Activated CD4-positive, alpha-beta memory T cell treated with anti-CD3 and anti-CD28 coated beads for 36 hours (primary cell): ENCODE results near the gene ELP4. TPM values are rescaled to one million over a fixed set of nuclear protein-coding genes. Genes with fewer than 3 reads are reported as not detected.

ENCODE experiments used
- CTCF ChIA-PET: fragments of 350-600 bp; sonication (Branson Sonifier 250); formaldehyde crosslinking; loops from one replicate; lab custom pipeline; 2021; ENCODE audit warnings: antibody characterized with exemption, inconsistent platforms; lab: Charles Lee
- POLR2A ChIA-PET: fragments of 350-600 bp; sonication (Branson Sonifier 250); formaldehyde crosslinking; loops from one replicate; lab custom pipeline; 2021; ENCODE audit warnings: antibody characterized with exemption; lab: Charles Lee
- DNase-seq: peaks from one replicate; pipeline ENCODE4 v3.0.0-alpha.2; 2020
- H3K27ac Mint-ChIP-seq: one replicate; pipeline ENCODE4 v1.8.0; 2021; ENCODE audit warnings: mixed read lengths
- H3K27me3 Mint-ChIP-seq: one replicate; pipeline ENCODE4 v1.8.0; 2021; ENCODE audit warnings: mixed read lengths
- H3K36me3 Mint-ChIP-seq: one replicate; pipeline ENCODE4 v1.8.0; 2021; ENCODE audit warnings: mixed read lengths
- H3K4me1 Mint-ChIP-seq: one replicate; pipeline ENCODE4 v1.8.0; 2021; ENCODE audit warnings: low read depth, mixed read lengths
- H3K4me3 Mint-ChIP-seq: one replicate; pipeline ENCODE4 v1.8.0; 2021; ENCODE audit warnings: mild to moderate bottlenecking, mixed read lengths
- H3K9me3 Mint-ChIP-seq: one replicate; pipeline ENCODE4 v1.8.0; 2021; ENCODE audit warnings: mixed read lengths
- intact Hi-C: fragments of 100-400 bp; cut with micrococcal nuclease; formaldehyde crosslinking; loops from one replicate; pipeline ENCODE4 v1.15.1; 2023
- total RNA-seq, 2 experiments: library from RNA; stranded (reverse); gene quantifications; one replicate each; pipeline ENCODE4 v1.2.3, GENCODE V29; 2021

ELP4 gene
- total RNA-seq, 2 experiments from 2014 or later: 18.3 to 18.5 TPM

DNA sequence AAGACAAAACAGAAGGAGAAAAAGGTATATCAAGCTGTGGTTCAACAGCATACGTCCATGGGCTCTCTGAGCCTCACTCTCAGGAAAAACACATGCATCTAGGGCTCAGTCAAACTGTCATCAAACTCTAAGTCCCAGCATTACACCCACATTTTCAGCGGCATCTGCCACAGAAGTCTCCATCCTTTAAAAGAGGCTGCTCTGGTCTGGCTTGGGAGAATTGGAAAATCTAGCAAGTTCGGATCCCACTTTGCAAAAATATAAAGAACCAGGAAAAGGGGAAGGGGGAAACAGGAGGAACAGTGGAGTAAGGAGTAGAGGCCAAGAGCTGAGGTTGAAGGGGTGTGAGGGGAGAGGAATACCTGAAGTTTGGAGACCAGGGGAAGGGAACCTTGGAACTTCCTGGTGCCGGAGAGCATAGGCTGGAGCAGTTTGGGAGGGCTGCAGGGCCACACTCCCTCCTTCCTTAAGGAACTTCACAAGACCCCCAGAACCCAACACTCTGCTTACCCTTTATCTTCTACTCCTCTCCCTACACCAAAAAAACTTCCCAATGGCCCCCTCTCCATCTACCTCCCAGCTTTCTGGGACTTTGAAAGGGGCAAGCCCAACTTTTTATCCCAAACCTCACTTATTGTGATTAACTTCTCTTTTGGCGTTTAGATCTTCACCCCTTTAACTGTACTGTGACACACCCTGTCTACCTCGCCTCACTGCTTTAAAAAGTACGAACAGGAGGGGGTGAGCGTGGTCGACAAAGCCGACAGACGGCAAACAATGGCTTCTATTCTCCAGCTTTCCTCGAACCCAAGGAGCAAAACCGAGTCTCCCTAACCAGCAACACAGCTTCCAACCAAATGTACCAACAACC is 297.6 kb downstream of the ELP4 start:
- CTCF ChIA-PET: interaction anchor here (0.6 kb wide), 1 partner anchor 539 kb away, joined by 3 read pairs; no protein-coding TSS in a partner anchor
- no peak overlapping the region for H3K27ac Mint-ChIP-seq
- peaks cover 74% of the 10 kb centered on the region for H3K27me3 Mint-ChIP-seq
- no peak for DNase-seq
- H3K4me3 Mint-ChIP-seq: no peak overlapping the region
- intact Hi-C loops: no loop called here
- peaks cover 6% of the 10 kb centered on the region for H3K36me3 Mint-ChIP-seq
- H3K4me1 Mint-ChIP-seq: peaks cover 36% of the 10 kb centered on the region
- H3K9me3 Mint-ChIP-seq: peaks cover 2% of the 10 kb centered on the region
- POLR2A ChIA-PET: no interaction called here

DNA sequence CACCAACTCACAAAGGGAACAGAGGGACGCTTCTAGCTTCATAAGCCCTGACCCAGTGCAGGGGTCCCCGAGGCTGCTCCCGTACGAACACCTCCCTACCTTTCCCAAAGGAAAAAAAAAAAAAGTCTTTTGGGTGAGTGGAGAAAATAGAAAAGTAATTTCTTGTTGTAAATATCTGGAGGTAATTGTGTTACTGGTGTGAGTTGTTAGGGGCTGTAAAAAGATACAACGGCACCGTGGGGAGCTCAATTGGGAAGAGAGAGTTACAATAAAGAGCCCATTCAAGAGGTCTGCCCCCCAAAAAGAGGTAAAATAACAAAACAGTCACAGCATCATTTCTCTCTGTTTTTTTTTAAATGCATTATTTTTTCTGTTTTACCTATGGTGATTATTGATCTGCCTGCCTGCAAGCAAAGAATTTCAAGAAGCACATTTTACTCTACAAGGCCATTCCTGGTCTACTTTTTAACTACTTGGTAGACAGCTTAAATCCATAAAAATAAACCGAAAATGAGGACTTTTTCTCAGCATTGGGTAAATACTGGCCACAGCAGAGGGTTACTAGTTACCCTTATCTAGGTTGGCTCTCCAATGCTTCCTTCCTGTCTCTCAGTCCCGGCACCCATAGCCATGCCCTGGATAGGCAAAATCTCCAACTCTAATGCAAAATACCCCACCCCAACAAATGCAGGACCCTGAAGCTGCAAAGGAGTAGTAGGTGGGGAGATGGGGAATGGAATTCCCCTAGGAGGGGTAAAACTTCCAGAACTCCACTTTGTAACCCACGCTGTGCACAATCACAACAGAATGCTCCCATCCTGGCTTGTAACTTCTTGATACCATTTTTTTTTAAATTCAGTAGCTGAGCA is 298.5 kb downstream of the ELP4 start:
- Mint-ChIP-seq H3K4me3 (no peak overlapping the region), H3K27me3 (peaks cover 72% of the 10 kb centered on the region), H3K4me1 (peaks cover 40% of the 10 kb centered on the region), H3K9me3 (peaks cover 2% of the 10 kb centered on the region), H3K27ac (no peak overlapping the region), H3K36me3 (peaks cover 6% of the 10 kb centered on the region)
- DNase-seq: no peak
- CTCF ChIA-PET: interaction anchor here (0.6 kb wide), 1 partner anchor 539 kb away, joined by 3 read pairs; no protein-coding TSS in a partner anchor
- POLR2A ChIA-PET: interaction anchor here (0.5 kb wide), 1 partner anchor 521 kb away, joined by 3 read pairs; no protein-coding TSS in a partner anchor
- intact Hi-C loops: no loop called here

GRCh38 chr11:31808721-31809540 is 299.4 kb downstream of the ELP4 start:
- ChIA-PET CTCF (interaction anchor here (1.2 kb wide), 1 partner anchor 8 kb away, joined by 3 read pairs; no protein-coding TSS in a partner anchor), POLR2A (interaction anchor here (0.5 kb wide), 1 partner anchor 520 kb away, joined by 3 read pairs; no protein-coding TSS in a partner anchor)
- H3K9me3 Mint-ChIP-seq: no peaks in the 10 kb centered on the region
- intact Hi-C loops: no loop called here
- no peak overlapping the region for H3K27ac Mint-ChIP-seq
- DNase-seq: no peak
- peak overlapping the region; percentile 17 for H3K4me3 Mint-ChIP-seq
- peaks cover 68% of the 10 kb centered on the region for H3K27me3 Mint-ChIP-seq
- H3K4me1 Mint-ChIP-seq: peaks cover 38% of the 10 kb centered on the region
- peaks cover 6% of the 10 kb centered on the region for H3K36me3 Mint-ChIP-seq

- ChIA-PET POLR2A (no interaction called here), CTCF (interaction anchor here (1.2 kb wide), 1 partner anchor 9 kb away, joined by 3 read pairs; no protein-coding TSS in a partner anchor)
- Mint-ChIP-seq H3K36me3 (peaks cover 6% of the 10 kb centered on the region), H3K4me1 (peaks cover 36% of the 10 kb centered on the region), H3K4me3 (peak overlapping the region; percentile 55), H3K27ac (no peak overlapping the region), H3K27me3 (peaks cover 66% of the 10 kb centered on the region), H3K9me3 (no peaks in the 10 kb centered on the region)
- intact Hi-C loops: no loop called here
- DNase-seq: no peak
Observed at GRCh38 chr11:31809541-31809856, 299.9 kb downstream of the ELP4 start.

DNA sequence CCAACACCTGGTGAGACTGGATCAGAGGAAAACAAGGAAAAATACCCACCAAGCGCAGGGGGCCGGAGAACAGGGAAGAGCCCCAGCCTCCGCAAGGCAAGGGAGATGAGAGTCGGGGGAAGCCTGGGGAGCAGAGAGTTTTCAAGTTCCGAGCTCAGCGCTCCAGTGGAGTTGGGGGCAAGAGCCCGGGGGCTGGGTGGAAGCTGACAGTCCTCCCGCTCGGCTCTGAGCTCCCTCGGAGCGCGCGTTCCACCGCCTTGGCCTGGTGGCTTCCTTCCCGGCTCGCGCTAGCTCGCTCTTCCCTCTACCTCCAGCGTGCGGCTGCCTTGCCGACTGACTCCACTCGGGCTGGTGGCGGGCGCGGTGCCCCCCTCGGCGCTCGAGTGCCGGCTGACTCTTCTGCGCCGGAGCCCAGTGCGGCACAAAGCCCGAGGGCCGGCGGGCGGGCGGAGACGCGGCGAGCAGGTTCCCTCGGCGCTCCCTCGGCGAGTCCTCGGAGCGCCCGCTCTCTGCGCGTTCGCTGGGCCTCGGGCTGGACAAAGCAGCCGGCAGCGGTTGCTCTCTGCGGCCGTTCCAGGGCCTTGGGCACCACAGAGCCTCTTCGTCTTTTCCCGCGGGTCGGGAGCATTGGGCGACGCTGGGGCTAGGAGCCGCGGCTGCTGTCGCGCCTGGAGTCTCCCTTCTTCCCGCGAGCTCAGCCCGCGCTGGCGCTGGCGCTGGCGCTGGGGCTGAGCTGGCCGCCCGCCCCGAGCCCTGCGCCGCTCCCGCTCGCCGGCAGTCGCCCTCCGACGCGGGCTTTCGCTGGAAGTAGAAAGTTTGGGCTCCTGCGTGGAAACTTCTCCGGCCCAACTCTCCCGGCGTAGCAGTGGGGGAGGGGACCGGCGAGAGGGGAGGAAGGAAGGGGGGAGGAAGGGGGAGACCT is 300.6 kb downstream of the ELP4 start:
- Mint-ChIP-seq H3K36me3 (peaks cover 6% of the 10 kb centered on the region), H3K27me3 (peaks cover 68% of the 10 kb centered on the region), H3K9me3 (no peaks in the 10 kb centered on the region), H3K27ac (no peak overlapping the region), H3K4me3 (peak overlapping the region; percentile 59), H3K4me1 (peaks cover 36% of the 10 kb centered on the region)
- ChIA-PET POLR2A (no interaction called here), CTCF (interaction anchor here (1.2 kb wide), 1 partner anchor 9 kb away, joined by 3 read pairs; no protein-coding TSS in a partner anchor)
- no peak for DNase-seq
- intact Hi-C loops: loop anchor here (5.0 to 10.0 kb wide), 4 partner anchors 285 to 775 kb away; partner anchors contain the start of genes DCDC1, DNAJC24, EIF3M and ELP4

DNA sequence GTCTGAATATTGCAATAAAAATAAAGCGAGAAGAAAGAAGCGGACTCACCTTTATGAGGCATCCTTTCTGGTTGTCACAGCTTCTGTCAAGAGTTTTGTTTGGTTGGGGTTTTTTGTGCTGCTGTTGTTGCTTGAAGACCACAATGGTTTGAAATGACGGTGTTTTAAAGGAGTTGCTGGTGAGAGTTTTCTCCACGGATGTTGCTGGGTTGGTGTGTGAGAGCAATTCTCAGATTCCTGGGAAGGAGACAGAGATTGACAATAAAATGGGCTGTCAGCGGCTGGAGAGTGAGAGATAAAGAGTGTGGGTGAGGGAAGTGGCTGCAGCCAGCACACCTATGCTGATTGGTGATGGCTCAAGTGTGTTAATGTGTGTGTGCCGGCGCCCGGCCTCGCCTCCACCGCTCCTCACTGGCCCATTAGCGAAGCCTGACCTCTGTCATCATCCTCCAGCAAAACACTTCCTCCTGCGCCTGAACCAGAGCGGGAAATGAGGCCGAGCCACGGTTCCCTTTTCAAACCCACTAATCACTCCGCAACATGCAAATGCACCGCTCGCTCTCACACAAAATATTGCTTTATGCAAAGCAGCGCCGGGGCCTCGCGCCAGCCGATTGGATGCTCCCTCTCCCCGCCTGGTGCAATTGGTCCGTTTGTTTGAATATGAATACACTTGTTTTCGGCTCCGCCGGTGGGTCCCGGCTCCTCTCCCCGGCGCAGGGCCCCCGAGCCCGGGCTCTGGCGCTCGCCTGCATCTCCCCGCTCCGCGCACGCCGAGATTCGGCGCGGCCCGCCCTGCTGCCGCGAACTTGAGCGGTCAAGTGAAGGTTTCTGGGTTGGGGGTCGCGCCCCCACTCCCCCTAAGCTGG is 301.4 kb downstream of the ELP4 start, which contains the start of gene PAX6:
PAX6 (minus strand) TSS at position 544 of the 869 bp plus-strand sequence. CDS start 4,911 bp downstream, outside the sequence.
- peaks cover 6% of the 10 kb centered on the region for H3K36me3 Mint-ChIP-seq
- no peaks in the 10 kb centered on the region for H3K9me3 Mint-ChIP-seq
- peaks cover 41% of the 10 kb centered on the region for H3K4me1 Mint-ChIP-seq
- peak; percentile 69 for DNase-seq
- CTCF ChIA-PET: no interaction called here
- POLR2A ChIA-PET: no interaction called here
- H3K27ac Mint-ChIP-seq: no peak within 1 kb of the TSS
- H3K27me3 Mint-ChIP-seq: peaks cover 74% of the 10 kb centered on the region
- intact Hi-C loops: loop anchor here (5.0 to 10.0 kb wide), 4 partner anchors 284 to 774 kb away; partner anchors contain the start of genes DCDC1, DNAJC24, EIF3M and ELP4
- peak within 1 kb of the TSS; percentile 66 for H3K4me3 Mint-ChIP-seq

DNA sequence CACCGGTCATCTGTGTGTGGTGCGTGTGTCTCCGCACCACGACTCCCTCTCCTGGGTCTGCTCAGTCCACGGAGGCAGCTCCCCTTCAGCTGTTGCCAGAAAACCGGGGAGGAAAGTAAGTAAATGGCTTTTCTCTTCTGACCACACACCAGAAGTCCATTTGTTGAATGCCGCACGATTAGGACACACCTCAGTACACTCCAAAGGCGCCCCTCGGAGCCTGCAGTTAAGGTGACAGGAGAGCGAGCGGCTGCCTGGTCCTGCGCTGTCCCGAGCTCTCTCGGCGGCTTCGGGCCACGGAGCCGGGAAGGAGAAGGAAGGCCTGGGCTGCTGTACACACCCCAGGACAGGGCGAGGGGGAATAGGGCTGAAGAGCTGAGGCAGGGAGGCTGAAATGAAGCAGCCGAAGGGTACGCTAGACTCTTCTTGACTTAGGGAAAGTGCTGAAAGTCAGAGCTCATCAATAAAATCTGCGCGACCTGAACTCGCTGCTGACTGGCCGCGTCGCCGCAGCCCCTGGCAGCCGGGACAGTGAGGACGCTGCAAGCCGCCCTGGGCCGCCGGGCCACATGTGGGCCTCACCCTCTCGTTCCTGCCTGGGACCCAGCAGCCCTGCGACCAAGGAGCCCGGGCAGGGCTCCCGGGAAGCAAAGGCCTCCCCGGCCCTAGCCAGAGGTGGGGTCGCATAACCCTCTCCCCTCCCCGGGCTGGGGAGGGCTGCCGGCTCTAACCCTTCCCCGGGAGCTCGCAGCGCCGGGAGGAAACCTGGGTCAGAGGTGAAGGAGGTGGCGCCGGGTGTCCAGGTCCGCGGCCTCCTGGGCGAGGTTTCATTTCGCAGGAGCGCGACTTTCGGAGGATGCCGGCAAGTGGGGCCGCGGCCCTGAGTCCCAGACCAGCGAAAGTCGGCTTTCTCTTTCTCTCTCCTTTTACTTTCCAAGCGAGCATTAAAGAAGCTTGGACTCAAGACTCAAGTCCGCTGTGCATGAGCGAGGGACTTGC is 303.1 kb downstream of the ELP4 start:
- Mint-ChIP-seq H3K27me3 (peaks cover 69% of the 10 kb centered on the region), H3K9me3 (no peaks in the 10 kb centered on the region), H3K4me1 (peaks cover 50% of the 10 kb centered on the region), H3K27ac (no peak overlapping the region), H3K4me3 (peak overlapping the region; percentile 46), H3K36me3 (peaks cover 6% of the 10 kb centered on the region)
- DNase-seq: no peak
- POLR2A ChIA-PET: interaction anchor here (0.8 kb wide), 1 partner anchor 354 kb away, joined by 3 read pairs; no protein-coding TSS in a partner anchor
- intact Hi-C loops: loop anchor here (5.0 to 10.0 kb wide), 4 partner anchors 282 to 772 kb away; partner anchors contain the start of genes DCDC1, DNAJC24, EIF3M and ELP4
- CTCF ChIA-PET: no interaction called here

- H3K4me3 Mint-ChIP-seq: peak overlapping the region; percentile 35
Observed at GRCh38 chr11:31813391-31814175, 304.0 kb downstream of the ELP4 start.

More at GRCh38 chr11:31813391-31814175, 304.0 kb downstream of the ELP4 start:
- H3K27me3 Mint-ChIP-seq: peaks cover 66% of the 10 kb centered on the region
- CTCF ChIA-PET: no interaction called here
- H3K4me1 Mint-ChIP-seq: peaks cover 53% of the 10 kb centered on the region
- POLR2A ChIA-PET: interaction anchor here (0.8 kb wide), 1 partner anchor 355 kb away, joined by 3 read pairs; no protein-coding TSS in a partner anchor
- no peak for DNase-seq
- peaks cover 6% of the 10 kb centered on the region for H3K36me3 Mint-ChIP-seq
- no peaks in the 10 kb centered on the region for H3K9me3 Mint-ChIP-seq
- no peak overlapping the region for H3K27ac Mint-ChIP-seq
- intact Hi-C loops: loop anchor here (2.0 to 10.0 kb wide), 5 partner anchors 13 to 771 kb away; partner anchors contain the start of genes DCDC1, DNAJC24, EIF3M and ELP4
